Endothelial cell of umbilical vein (primary cell): ENCODE data around the gene DALRD3. TPM values are rescaled to one million over a fixed set of nuclear protein-coding genes. Genes with fewer than 3 reads are reported as not detected.

Experiments used
- BruUV-seq: library from RNA; stranded (reverse); fragments of 400-500 nt; replicated peaks from 2 replicates; lab custom pipeline; 2021; lab: Mats Ljungman, UMichigan
- CTCF ChIA-PET: fragments of 300-600, 350-600 bp; sonication (Branson Sonifier 250); formaldehyde crosslinking; loops from one replicate; lab custom pipeline; 2021; ENCODE audit warnings: antibody characterized with exemption, inconsistent platforms; lab: Charles Lee
- POLR2A ChIA-PET: fragments of 300-600, 350-600 bp; sonication (Branson Sonifier 250); formaldehyde crosslinking; loops from one replicate; lab custom pipeline; 2021; ENCODE audit warnings: antibody characterized with exemption, inconsistent platforms; lab: Charles Lee
- DNase-seq: peaks from one replicate; pipeline ENCODE4 v3.0.0-alpha.2; 2011; ENCODE audit warnings: low read depth, low spot score
- FAIRE-seq: peaks from 2 replicates; lab custom pipeline; 2011; peaks lifted over from hg19 to GRCh38; lab: Jason Lieb, UNC
- H2AFZ ChIP-seq: 2 replicates; pipeline ENCODE4 v1.6.0; 2012; ENCODE audit warnings: low read depth, low read length, control low read depth, inconsistent platforms
- H3K27ac ChIP-seq: 2 replicates; pipeline ENCODE4 v1.5.1; 2011; ENCODE audit warnings: low read depth, mild to moderate bottlenecking, control low read depth, low read length, moderate library complexity; ENCODE audit not compliant: insufficient read depth
- H3K27me3 ChIP-seq, 2 experiments: 2 replicates each; pipeline versions ENCODE4 v1.6.0 to v1.6.1; 2011; ENCODE audit warnings: low read length in 2 of 2, mixed read lengths in 1 of 2; ENCODE audit not compliant: control insufficient read depth in 2 of 2, insufficient read depth in 2 of 2
- H3K36me3 ChIP-seq, 2 experiments: 2 replicates in 1 of 2; 3 replicates in 1 of 2; pipeline ENCODE4 v1.5.1; 2011; ENCODE audit warnings: low read length in 2 of 2, mild to moderate bottlenecking in 1 of 2, moderate library complexity in 1 of 2; ENCODE audit not compliant: control insufficient read depth in 2 of 2, insufficient read depth in 2 of 2; ENCODE audit errors: extremely low read depth in 1 of 2
- H3K4me1 ChIP-seq: 3 replicates; pipeline ENCODE4 v1.5.1; 2011; ENCODE audit warnings: mild to moderate bottlenecking, low read length; ENCODE audit not compliant: control insufficient read depth, insufficient read depth; ENCODE audit errors: extremely low read depth
- H3K4me2 ChIP-seq: 2 replicates; pipeline ENCODE4 v1.6.1; 2011; ENCODE audit warnings: low read length, control low read depth, mixed read lengths; ENCODE audit not compliant: insufficient read depth
- H3K4me3 ChIP-seq, 3 experiments: fragments of 200-600 bp in 1 of 3; sonication (generic), shearing (Covaris generic) in 1 of 3; replicated peaks in 1 of 3; 2 replicates each; pipeline ENCODE4 v1.5.1; 2011 to 2016; ENCODE audit warnings: control low read depth in 3 of 3, low read length in 3 of 3, mild to moderate bottlenecking in 2 of 3, inconsistent platforms in 1 of 3, low read depth in 1 of 3, moderate library complexity in 1 of 3; ENCODE audit not compliant: insufficient read depth in 1 of 3
- H3K79me2 ChIP-seq: 2 replicates; pipeline ENCODE4 v1.6.0; 2012; ENCODE audit warnings: low read length, inconsistent platforms; ENCODE audit not compliant: control insufficient read depth, insufficient read depth
- H3K9ac ChIP-seq: replicated peaks from 2 replicates; pipeline ENCODE3; 2011; ENCODE audit warnings: low read length, control low read depth; ENCODE audit not compliant: insufficient read depth; ENCODE audit errors: extremely low read depth
- H3K9me1 ChIP-seq: replicated peaks from 3 replicates; pipeline ENCODE4 v1.6.0; 2011; ENCODE audit warnings: mild to moderate bottlenecking, low read length; ENCODE audit not compliant: control insufficient read depth, insufficient read depth; ENCODE audit errors: extremely low read depth
- H3K9me3 ChIP-seq: replicated peaks from 2 replicates; pipeline ENCODE4 v1.5.1; 2012; ENCODE audit warnings: low read length, inconsistent platforms; ENCODE audit not compliant: control insufficient read depth, insufficient read depth
- H4K20me1 ChIP-seq: replicated peaks from 2 replicates; pipeline ENCODE3; 2011; ENCODE audit warnings: mild to moderate bottlenecking, low read length; ENCODE audit not compliant: control insufficient read depth, insufficient read depth; ENCODE audit errors: extremely low read depth
- EZH2 ChIP-seq: IDR thresholded peaks from 2 replicates; pipeline ENCODE4 v1.6.1; 2012; ENCODE audit warnings: borderline replicate concordance, low read depth, mild to moderate bottlenecking, moderate library complexity, low read length, inconsistent platforms; ENCODE audit not compliant: severe bottlenecking
- FOS ChIP-seq: IDR thresholded peaks from 2 replicates; pipeline ENCODE4 v1.6.1; 2011; ENCODE audit warnings: mild to moderate bottlenecking, low read length, moderate library complexity, borderline replicate concordance; ENCODE audit not compliant: insufficient read depth
- JUN ChIP-seq: IDR thresholded peaks from 2 replicates; pipeline ENCODE4 v1.6.1; 2011; ENCODE audit warnings: borderline replicate concordance, low read depth; ENCODE audit not compliant: insufficient read length, insufficient read depth
- MYC ChIP-seq: IDR thresholded peaks from one replicate; pipeline ENCODE4 v1.6.1; 2011; ENCODE audit warnings: mild to moderate bottlenecking, low read depth, low read length
- POLR2A ChIP-seq: IDR thresholded peaks from 2 replicates; pipeline ENCODE4 v1.6.1; 2012; ENCODE audit warnings: low read depth, mild to moderate bottlenecking, control low read depth, low read length
- POLR2AphosphoS5 ChIP-seq: IDR thresholded peaks from 2 replicates; pipeline ENCODE4 v1.6.1; 2012; ENCODE audit warnings: low read depth, mild to moderate bottlenecking, control low read depth, low read length, moderate library complexity; ENCODE audit not compliant: insufficient read depth
- dilution Hi-C: fragments of 300-500 bp; cut with MboI; formaldehyde crosslinking; loops from one replicate; pipeline ENCODE4 v1.15.0; 2019; ENCODE audit warnings: low sequenced_read_pairs; ENCODE audit not compliant: extremely low pct_ligation_motif_present
- intact Hi-C: fragments of 100-400 bp; cut with micrococcal nuclease; formaldehyde crosslinking; loops from one replicate; pipeline ENCODE4 v1.10.0; 2022
- polyA plus RNA-seq, 4 experiments: library from polyadenylated mRNA; depleted of rRNA in 3 of 4; stranded (reverse) in 3 of 4; unstranded in 1 of 4; fragments of >200 nt; gene quantifications; 2 replicates each; pipeline versions ENCODE4 v1.2.1 to v1.2.3, GENCODE V29; 2011 to 2012; ENCODE audit warnings: missing spikeins in 1 of 4
- total RNA-seq: library from RNA; stranded (reverse); gene quantifications from 2 replicates; pipeline ENCODE4 v1.2.3, GENCODE V29; 2021
- TF ChIP-seq, protein P1 (sequence below), 2 donors: IDR thresholded peaks; 1 replicate in 1 of 2; 2 replicates in 1 of 2; pipeline ENCODE4 v1.5.1; 2011; ENCODE audit warnings: low read length in 2 of 2, mild to moderate bottlenecking in 2 of 2, moderate library complexity in 2 of 2, control low read depth in 1 of 2, inconsistent platforms in 1 of 2, low read depth in 1 of 2; ENCODE audit not compliant: insufficient read depth in 1 of 2; ENCODE audit errors: extremely low read depth in 1 of 2

The DALRD3 gene
- total and polyA plus RNA-seq, 2 donors (not counting 3 experiments of a cell fraction or from before 2014, with no cell fraction given), result 22.7 to 60.8 TPM

- TF ChIP-seq MYC (no peak), POLR2AphosphoS5 (no peak), POLR2A (no peak), FOS (no peak), EZH2 (no peak), JUN (no peak)
- TF ChIP-seq, protein P1, sequence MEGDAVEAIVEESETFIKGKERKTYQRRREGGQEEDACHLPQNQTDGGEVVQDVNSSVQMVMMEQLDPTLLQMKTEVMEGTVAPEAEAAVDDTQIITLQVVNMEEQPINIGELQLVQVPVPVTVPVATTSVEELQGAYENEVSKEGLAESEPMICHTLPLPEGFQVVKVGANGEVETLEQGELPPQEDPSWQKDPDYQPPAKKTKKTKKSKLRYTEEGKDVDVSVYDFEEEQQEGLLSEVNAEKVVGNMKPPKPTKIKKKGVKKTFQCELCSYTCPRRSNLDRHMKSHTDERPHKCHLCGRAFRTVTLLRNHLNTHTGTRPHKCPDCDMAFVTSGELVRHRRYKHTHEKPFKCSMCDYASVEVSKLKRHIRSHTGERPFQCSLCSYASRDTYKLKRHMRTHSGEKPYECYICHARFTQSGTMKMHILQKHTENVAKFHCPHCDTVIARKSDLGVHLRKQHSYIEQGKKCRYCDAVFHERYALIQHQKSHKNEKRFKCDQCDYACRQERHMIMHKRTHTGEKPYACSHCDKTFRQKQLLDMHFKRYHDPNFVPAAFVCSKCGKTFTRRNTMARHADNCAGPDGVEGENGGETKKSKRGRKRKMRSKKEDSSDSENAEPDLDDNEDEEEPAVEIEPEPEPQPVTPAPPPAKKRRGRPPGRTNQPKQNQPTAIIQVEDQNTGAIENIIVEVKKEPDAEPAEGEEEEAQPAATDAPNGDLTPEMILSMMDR (IDR thresholded peaks at IDR 0.05; ENCODE audit: extremely low read depth in 1 of 2, insufficient read depth in 1 of 2, low read depth in 1 of 2, low read length in 2 of 2), result no peak
- no TSS peak for BruUV-seq
- peaks cover 28% of the 10 kb centered on the region for H3K79me2 ChIP-seq
- H3K9me3 ChIP-seq, result no peaks in the 10 kb centered on the region
- H3K27me3 ChIP-seq, result no peaks in the 10 kb centered on the region
- DNase-seq (no peak), FAIRE-seq (no peak)
- H2AFZ ChIP-seq, result no peak overlapping the region
- CTCF ChIA-PET, result interaction anchor here (0.6 to 2.3 kb wide), 5 partner anchors 10 to 65 kb away, joined by 3 to 19 read pairs (median 5); partner anchors contain the start of genes P4HTM, QRICH1 and WDR6
- peak overlapping the region; percentile 20 for H3K9ac ChIP-seq
- dilution Hi-C loops, result no loop called here
- peak overlapping the region; percentile 5 for H3K4me2 ChIP-seq
- intact Hi-C loops, result loop anchor here (1.0 kb wide), 2 partner anchors 22 to 65 kb away; partner anchors contain the start of genes QRICH1 and WDR6
- no peak overlapping the region for H3K4me3 ChIP-seq
- peak overlapping the region; percentile 26 for H3K27ac ChIP-seq
- POLR2A ChIA-PET, result interaction anchor here (0.6 to 1.3 kb wide), 10 partner anchors 9 to 734 kb away, joined by 3 to 17 read pairs (median 4); partner anchors contain the start of genes ARIH2, QRICH1 and WDR6
- H3K9me1 ChIP-seq, result no peaks in the 10 kb centered on the region
- H3K36me3 ChIP-seq, result peaks cover 19 to 45% of the 10 kb centered on the region in 2 experiments
- H4K20me1 ChIP-seq, result no peaks in the 10 kb centered on the region
- H3K4me1 ChIP-seq, result peaks cover 11% of the 10 kb centered on the region
These were observed 11.1 kb upstream of the DALRD3 start for GRCh38 chr3:49029563-49029884.
